Upper lobe of right lung (tissue), 1 donor: ENCODE measurements around the gene UST. TPM values are rescaled to one million over a fixed set of nuclear protein-coding genes. Genes with fewer than 3 reads are reported as not detected.

Experiments
- ATAC-seq: fragments of 200-7000 bp; cut with Tn5 transposase; one replicate; pipeline ENCODE4 v1.9.1; 2020; ENCODE audit warnings: mild to moderate bottlenecking, moderate library complexity
- DNase-seq: peaks from one replicate; pipeline ENCODE4 v3.0.0-alpha.2; 2020
- H3K27ac ChIP-seq: fragments of 200-600 bp; one replicate; pipeline ENCODE4 v1.8.0; 2022
- H3K27me3 ChIP-seq: fragments of 200-600 bp; one replicate; pipeline ENCODE4 v1.8.0; 2022; ENCODE audit warnings: mild to moderate bottlenecking
- H3K36me3 ChIP-seq: fragments of 200-600 bp; one replicate; pipeline ENCODE4 v1.8.0; 2022
- H3K4me1 ChIP-seq: fragments of 200-600 bp; one replicate; pipeline ENCODE4 v1.8.0; 2022
- H3K4me3 ChIP-seq: fragments of 200-600 bp; one replicate; pipeline ENCODE4 v1.8.0; 2022; ENCODE audit warnings: mild to moderate bottlenecking
- H3K9me3 ChIP-seq: fragments of 200-600 bp; one replicate; pipeline ENCODE4 v1.8.0; 2022
- intact Hi-C: fragments of 100-400 bp; cut with DNase I; formaldehyde crosslinking; loops from one replicate; pipeline ENCODE4 v1.11.0; 2022
- total RNA-seq: library from RNA; stranded (reverse); fragmentation: NEBNext Ultra II Directional; extraction: Animal tissue kit (Norgen Biotek cat#: 25700); gene quantifications from one replicate; pipeline ENCODE4 v1.2.1, GENCODE V29; 2021
- TF ChIP-seq, protein P1 (sequence below): fragments of 200-600 bp; IDR thresholded peaks from one replicate; pipeline ENCODE4 v1.8.0; 2022; ENCODE audit warnings: antibody characterized with exemption
- donor health status: DM: no; HTN: yes; CAD: no; lungs with severe emphysema.

The UST gene
- total RNA-seq, 1 donor from 2014 or later = 11.8 TPM

DNA sequence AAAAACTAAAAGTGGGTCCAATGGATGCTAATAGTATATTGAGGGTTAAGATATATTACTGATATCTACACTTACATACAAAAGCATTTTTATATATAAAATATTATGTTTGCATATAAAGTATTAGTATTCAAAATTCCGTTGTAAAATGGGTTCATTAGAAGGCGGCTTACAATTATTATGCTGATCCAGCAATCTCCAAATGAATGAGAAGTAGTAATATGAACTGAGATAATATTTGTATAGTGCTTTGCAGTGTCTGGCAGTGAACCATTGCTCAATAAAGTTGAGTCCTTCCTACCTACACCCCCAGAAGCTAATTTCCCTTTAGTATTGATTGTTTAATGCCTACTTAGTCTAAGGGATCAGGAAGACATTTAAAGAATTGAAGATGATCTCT lies 146.2 kb downstream of the UST start:
- Histone ChIP-seq H3K36me3 (no peaks in the 10 kb centered on the region), H3K27me3 (no peaks in the 10 kb centered on the region), H3K9me3 (no peaks in the 10 kb centered on the region), H3K4me3 (no peak overlapping the region), H3K4me1 (no peaks in the 10 kb centered on the region), H3K27ac (no peak overlapping the region)
- DNase-seq = no peak
- intact Hi-C loops = no loop called here
- TF ChIP-seq, protein P1, sequence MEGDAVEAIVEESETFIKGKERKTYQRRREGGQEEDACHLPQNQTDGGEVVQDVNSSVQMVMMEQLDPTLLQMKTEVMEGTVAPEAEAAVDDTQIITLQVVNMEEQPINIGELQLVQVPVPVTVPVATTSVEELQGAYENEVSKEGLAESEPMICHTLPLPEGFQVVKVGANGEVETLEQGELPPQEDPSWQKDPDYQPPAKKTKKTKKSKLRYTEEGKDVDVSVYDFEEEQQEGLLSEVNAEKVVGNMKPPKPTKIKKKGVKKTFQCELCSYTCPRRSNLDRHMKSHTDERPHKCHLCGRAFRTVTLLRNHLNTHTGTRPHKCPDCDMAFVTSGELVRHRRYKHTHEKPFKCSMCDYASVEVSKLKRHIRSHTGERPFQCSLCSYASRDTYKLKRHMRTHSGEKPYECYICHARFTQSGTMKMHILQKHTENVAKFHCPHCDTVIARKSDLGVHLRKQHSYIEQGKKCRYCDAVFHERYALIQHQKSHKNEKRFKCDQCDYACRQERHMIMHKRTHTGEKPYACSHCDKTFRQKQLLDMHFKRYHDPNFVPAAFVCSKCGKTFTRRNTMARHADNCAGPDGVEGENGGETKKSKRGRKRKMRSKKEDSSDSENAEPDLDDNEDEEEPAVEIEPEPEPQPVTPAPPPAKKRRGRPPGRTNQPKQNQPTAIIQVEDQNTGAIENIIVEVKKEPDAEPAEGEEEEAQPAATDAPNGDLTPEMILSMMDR = no peak
- no peak for ATAC-seq

DNA sequence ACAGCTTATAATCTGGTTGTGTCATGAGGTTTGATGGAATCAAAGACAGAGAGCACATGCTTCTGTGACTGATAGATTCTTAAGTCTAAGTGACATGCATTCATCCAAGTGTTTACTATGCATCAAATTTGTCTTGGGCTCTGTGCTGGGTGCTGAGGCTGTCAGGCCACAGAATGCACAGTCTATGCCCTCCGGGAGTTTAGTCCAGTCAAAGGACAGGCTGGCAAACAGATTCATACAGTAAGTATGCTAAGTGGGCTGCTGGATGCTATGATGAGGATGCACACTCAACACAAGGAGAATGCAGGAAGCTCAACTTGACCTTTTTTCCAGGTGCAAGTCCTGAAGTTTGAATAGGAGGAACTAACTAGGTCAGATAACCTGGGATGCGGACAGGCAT lies 146.7 kb downstream of the UST start:
- Histone ChIP-seq H3K36me3 (no peaks in the 10 kb centered on the region), H3K4me1 (no peaks in the 10 kb centered on the region), H3K9me3 (no peaks in the 10 kb centered on the region), H3K27ac (no peak overlapping the region), H3K4me3 (no peak overlapping the region), H3K27me3 (no peaks in the 10 kb centered on the region)
- DNase-seq = no peak
- ATAC-seq = no peak
- intact Hi-C loops = no loop called here
- TF ChIP-seq, protein P1 = no peak

DNA sequence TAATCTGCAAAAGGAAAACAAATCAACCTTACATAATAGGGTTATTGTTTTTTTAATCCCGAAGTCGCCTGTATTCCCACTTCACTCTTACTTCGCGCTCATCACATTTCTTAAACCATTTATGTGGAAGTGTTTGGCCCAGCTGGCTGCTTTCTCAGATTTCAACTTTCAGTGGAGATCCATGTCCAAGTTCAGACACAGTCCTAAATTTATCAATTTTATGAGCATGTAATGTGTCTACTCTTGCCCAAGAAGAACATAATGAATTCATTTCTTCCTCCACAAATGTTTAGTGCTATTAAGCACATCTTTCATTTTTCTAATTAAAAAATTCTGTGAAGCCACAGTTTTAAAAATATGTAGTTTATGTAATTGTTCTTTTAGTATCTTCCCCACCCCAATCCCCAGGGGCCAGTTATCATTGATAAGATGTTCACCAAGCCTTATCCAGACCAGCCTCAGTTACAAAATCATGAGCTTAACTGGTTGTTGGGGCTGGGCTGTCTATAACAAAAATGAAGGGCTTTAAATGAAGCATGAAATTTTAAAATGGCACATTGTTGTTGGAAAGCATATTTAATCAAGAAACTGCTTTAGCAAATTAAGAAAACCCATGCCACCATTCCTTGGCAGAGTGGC lies 151.7 kb downstream of the UST start:
- H3K27me3 ChIP-seq = no peaks in the 10 kb centered on the region
- TF ChIP-seq, protein P1 = no peak
- H3K27ac ChIP-seq = no peak overlapping the region
- DNase-seq (no peak), ATAC-seq (no peak)
- no peak overlapping the region for H3K4me3 ChIP-seq
- intact Hi-C loops = no loop called here
- H3K36me3 ChIP-seq = no peaks in the 10 kb centered on the region
- H3K9me3 ChIP-seq = no peaks in the 10 kb centered on the region
- no peaks in the 10 kb centered on the region for H3K4me1 ChIP-seq

DNA sequence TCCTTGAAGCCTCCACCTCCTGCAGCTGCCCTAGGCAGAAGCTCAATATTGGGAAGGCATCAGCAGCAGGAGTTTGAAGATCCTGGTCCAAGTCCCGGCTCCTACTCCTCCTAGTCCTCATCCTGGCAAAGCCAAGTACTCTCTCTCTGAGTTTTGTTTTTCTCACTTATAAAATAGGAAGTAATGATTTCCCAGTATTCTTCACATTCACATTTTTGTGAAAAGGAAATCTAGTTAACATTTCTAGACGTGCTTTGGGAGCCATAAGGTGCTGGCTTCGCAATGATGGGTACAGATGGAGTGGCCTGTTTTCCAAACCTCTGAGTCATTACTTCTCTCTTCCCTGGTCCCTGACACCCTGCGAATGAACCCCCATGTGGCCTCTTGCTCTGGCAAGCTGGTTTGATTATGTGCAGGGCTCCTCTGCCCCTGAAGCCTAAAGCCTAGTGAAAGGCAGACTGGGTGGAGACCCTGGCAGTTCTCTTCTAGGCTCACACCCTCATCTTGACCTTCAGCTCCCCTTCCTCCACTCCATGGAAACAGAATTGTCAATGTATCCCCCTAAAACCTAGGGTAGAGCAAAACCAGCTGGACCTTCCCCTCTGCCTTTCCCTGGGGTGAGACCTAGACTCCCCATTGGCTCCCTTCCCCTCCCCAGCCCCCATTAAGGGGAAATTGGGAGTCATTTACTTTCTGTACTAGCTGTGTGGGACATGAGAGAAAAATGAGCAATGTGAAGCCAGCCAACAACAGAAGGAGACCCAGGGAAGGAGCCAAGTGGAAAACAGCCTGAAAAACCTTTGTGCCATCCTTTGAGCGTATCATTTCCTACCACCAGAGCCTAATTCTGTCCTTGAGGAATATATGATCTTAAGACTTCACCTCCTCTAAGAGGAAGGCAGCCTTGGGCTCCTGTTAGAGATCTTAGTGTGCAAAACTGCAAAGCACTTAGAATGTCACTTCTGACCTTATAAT lies 158.4 kb downstream of the UST start:
- H3K36me3 ChIP-seq = no peaks in the 10 kb centered on the region
- intact Hi-C loops = no loop called here
- no peak for ATAC-seq
- TF ChIP-seq, protein P1 = no peak
- H3K4me3 ChIP-seq = no peak overlapping the region
- no peak for DNase-seq
- H3K4me1 ChIP-seq = no peaks in the 10 kb centered on the region
- no peaks in the 10 kb centered on the region for H3K27me3 ChIP-seq
- no peaks in the 10 kb centered on the region for H3K9me3 ChIP-seq
- no peak overlapping the region for H3K27ac ChIP-seq

DNA sequence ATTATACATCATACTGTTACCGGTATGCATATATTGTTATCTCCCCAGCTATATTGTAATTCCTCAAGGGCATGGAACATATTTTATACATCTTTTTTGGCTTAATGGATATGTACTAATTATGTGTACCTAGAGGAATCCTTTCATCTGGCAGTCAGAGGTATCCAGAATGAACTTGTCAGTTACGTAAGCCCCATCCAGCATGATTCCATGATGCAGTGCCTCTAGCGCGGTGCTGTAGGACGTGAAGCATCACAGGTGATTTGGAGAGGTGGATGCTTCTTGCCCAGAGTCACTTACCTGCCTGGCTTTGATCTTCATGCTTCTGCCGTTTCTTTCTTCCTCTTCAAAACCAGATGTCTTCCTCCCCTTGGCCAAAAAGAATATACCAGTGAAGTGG lies 159.1 kb downstream of the UST start:
- intact Hi-C loops = no loop called here
- H3K9me3 ChIP-seq = no peaks in the 10 kb centered on the region
- H3K36me3 ChIP-seq = no peaks in the 10 kb centered on the region
- TF ChIP-seq, protein P1 = no peak
- ATAC-seq (no peak), DNase-seq (no peak)
- H3K27ac ChIP-seq = no peak overlapping the region
- no peaks in the 10 kb centered on the region for H3K4me1 ChIP-seq
- no peaks in the 10 kb centered on the region for H3K27me3 ChIP-seq
- no peak overlapping the region for H3K4me3 ChIP-seq
